ENCODE measurements around the gene GDPD5.

The GDPD5 gene

DNA sequence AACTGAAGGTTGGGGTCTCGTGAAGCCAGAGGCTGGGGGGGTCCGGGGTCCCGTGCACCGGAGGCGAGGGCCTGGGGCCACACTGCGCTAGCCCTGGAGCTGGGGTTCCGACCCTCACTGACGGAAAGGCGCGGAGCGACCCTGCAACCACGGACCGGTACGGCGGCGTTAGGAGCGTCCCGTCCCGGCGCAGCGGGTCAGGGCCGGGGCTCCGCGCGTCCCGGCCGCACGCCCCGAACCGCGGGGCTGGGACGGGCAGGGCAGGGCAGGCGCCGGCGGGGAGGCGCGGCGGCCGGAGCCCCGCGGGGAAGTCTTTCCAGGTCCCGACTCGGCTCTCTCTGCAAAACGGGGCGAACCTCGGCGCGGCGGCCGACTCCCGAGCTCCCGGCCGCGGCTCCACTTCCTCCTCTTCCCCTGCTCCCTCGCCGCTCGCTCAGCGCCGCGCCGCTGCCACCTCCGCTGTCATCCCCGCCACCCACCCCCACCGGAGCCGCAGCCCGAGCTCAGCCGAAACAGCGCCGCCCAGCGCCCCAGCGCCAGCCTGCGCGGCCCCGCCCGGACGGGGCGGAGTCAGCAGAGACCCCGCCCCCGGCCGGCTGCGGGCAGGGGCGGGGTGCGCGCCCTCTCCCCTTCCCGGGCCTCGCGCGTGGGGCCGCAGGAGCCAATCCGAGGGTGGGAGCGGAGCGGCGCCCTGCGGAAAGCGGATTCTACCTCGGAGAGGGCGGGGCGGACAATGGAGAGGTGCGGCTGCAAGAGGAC, at the start of gene GDPD5:
GDPD5 (minus strand) TSS at position 509 of the 759 bp plus-strand sequence. CDS start 48,206 bp downstream, outside the sequence.
- DNase-seq, result peak; percentile 9

DNA sequence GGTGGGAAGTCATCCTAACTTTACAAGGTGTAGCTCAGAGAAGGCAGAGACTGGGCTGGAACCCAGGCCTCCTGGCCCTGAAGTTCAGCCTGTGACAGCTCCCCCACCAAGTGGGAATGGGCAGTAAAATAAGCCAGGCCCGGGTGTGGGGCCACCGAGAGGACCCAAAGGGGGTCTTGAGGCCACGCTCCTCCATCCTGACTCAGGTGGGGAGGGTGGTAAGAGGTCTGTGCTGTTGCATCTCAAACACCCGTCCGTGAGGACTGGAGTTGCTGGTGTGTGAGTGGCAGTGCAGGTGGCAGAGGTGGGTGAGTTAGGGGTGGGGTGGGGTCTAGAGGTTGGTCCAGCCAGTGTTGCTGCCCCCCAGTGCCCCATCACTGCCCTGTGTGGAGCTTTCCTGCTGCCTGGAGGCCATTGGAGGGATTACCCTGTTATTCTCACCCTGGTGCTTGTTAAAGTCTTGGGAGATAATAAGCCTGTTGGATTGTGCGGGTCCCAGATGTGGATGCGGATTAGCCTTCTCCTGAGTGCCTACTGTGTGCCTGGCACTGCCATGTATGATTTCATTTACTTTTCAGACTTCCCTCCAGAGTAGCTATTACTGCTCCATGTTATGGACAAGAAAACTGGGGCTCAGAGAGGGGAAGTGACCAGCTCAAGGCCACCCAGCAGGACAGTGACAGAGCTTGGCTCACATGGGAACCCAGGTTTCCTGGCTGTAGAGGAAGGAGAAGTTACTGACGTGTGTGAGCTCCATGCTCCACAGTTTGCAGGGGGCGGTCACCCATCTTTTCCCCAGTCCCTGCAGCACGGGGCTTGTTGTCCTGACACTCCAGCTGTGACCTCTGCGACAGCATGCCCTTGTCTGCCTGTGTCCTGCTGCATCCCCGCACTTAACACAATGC, 49.2 kb upstream of the GDPD5 start:
- no peak for DNase-seq

- DNase-seq, result no peak
Measured at GRCh38 chr11:75572744-75573143, 47.0 kb upstream of the GDPD5 start.

DNA sequence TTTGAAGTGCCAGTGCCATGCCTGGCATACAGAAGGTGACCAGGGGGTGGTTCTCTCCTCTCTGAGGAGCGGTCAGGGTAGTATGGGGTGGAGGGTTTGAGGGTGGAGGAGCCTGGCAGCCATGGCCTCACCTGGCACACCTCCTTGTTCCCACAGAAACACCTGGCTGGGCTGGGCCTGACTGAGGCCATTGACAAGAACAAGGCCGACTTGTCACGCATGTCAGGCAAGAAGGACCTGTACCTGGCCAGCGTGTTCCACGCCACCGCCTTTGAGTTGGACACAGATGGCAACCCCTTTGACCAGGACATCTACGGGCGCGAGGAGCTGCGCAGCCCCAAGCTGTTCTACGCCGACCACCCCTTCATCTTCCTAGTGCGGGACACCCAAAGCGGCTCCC, 45.9 kb upstream of the GDPD5 start:
- no peak for DNase-seq

DNA sequence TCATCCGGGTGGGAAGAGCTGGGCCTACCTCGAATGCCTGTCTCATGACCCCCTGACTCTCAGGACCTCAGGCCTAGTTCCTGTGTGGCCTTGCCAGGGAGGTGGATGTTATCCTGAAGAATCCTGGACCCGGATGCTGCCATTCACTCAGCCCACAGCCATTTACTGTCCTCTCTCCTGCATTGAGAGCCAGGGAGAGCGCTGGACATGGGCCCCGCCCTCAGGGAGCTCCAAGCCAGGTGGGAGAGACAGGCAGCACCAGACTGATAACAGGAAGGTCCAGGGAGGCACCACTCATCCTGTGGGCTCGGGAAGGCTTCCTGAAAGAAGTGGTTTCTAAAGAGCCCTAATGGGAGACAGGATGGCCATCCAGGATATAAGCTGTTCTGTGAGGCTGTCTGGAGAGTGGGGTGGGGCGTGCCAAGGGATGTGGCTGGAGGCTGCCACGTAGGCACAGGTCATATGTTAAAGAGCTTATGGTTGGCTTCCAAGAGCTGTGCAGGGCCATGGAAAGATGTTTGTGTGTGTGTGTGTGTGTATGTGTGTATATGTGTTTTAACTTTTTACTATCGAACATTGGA, 44.9 kb upstream of the GDPD5 start:
- DNase-seq, result no peak

DNA sequence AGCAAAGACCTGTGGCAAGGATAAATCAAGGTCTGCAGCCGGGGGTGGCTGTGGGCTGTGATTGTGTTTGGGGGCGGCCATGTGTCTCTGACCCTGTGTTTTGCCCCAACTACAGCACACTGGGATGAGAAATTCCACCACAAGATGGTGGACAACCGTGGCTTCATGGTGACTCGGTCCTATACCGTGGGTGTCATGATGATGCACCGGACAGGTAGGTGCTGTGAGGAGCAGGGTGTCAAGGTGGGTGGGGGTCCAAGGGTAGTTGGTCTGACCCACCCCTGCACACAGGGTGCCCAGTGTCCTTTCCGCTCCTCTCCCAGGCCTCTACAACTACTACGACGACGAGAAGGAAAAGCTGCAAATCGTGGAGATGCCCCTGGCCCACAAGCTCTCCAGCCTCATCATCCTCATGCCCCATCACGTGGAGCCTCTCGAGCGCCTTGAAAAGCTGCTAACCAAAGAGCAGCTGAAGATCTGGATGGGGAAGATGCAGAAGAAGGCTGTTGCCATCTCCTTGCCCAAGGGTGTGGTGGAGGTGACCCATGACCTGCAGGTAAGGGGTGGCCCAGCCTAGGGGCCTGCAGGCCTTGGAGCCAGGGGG, 43.0 kb upstream of the GDPD5 start:
- DNase-seq, result no peak

GRCh38 chr11:75567971-75568370, 42.2 kb upstream of the GDPD5 start:
- no peak for DNase-seq

GRCh38 chr11:75566763-75567279, 41.1 kb upstream of the GDPD5 start:
- no peak for DNase-seq

- no peak for DNase-seq
Measured at GRCh38 chr11:75565916-75566762, 40.4 kb upstream of the GDPD5 start.

- DNase-seq, result no peak
Measured at GRCh38 chr11:75565221-75565814, 39.6 kb upstream of the GDPD5 start.

DNA sequence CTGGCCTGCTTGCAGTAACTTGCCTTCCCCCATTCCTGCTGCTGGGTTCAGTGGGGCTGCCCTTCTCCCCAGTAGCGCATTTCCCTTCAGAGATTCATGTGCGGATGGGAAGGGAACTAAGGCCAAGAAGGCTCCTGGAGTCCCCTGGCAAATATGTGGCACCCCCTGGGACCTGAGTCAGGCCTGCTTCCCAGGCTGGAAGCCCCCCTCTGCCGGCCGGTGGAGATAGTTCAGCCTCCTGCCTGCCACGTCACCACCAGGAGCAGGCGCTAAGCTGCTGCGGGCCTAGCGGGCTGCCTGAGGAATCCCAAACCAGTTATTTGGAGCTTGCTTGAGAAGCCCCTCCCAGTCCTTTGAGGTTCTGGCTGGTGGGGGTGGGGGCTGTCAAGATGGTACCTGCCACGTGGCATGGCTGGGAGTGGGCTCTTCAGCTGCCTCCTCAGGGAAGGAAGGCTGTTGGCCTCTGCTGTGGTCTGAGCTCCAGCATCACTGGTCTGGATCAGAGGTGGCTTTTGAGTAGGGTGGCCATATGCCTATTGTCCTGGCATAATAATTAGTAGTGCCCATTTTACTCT, 38.3 kb upstream of the GDPD5 start:
- no peak for DNase-seq

DNA sequence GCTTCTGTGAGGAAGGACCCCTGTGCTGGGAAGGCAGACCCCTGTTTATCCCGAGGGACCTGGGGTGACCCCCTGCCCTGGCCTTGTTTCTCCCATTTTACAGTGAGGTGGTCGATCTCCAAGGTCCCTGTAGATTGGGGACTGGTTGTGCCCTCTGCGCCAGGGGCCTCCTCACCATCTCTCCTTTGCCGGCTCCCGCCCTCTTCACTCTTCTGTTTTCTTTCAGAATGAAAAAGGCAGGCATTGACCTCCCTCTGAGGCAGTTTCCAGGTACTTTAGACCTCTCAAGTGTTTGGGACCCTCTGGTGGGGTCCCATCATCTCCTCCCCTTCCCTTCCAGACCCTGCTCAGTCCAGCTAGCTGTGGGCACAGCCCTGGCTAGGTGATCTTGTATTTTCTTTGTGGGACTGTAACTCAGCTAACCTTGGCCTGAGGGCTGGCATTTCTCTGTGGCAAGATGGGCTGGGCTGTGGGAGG, 37.8 kb upstream of the GDPD5 start:
- DNase-seq, result no peak

GRCh38 chr11:75562836-75563484, 37.2 kb upstream of the GDPD5 start:
- DNase-seq, result no peak

GRCh38 chr11:75562048-75562835, 36.5 kb upstream of the GDPD5 start, which contains the start of gene SERPINH1:
Gene SERPINH1, plus strand, starts transcription at chr11:75562253. Its CDS starts 4,097 bp downstream, at chr11:75566350.
- peak; percentile 58 for DNase-seq

GRCh38 chr11:75561426-75562047, 35.8 kb upstream of the GDPD5 start:
- no peak for DNase-seq

DNA sequence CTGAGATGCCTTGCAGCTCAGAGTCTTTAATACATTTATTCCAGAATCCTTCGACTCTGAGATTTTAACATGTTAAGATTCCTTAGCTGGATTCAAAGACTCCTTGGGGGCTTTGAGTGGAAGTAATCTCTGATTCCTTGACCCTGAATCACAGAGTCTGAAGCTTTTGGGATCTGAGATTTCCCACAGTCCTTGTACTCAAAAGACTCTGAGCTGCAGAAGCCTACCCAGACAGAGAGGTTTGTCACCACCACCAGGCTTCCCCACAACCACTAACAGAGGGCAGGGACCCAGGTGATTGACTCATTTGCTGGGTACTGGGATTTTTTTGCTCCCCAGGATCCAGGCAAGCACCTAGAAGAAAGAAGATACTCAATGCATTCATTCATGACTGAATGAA, 34.9 kb upstream of the GDPD5 start:
- DNase-seq, result no peak

- no peak for DNase-seq
Measured at GRCh38 chr11:75558939-75559843, 33.5 kb upstream of the GDPD5 start.
